OCI-LY1 (cell line): Measurements from ENCODE around the gene RASL11B.

Experiments used
- CTCF ChIP-seq: fragments of 200-600 bp; sonication (generic), shearing (Covaris generic); IDR thresholded peaks from 2 replicates; pipeline ENCODE4 v1.5.1; 2017; ENCODE audit warnings: mild to moderate bottlenecking, antibody characterized with exemption, low read length, moderate library complexity, mixed read lengths
- EZH2 ChIP-seq: fragments of 200-600 bp; sonication (generic), shearing (Covaris generic); IDR thresholded peaks from 2 replicates; pipeline ENCODE4 v1.8.0; 2017; ENCODE audit warnings: borderline replicate concordance, mixed run types, mild to moderate bottlenecking, antibody characterized with exemption, low read length, moderate library complexity, mixed read lengths

GRCh38 chr4:52837716-52838558, 24.2 kb upstream of the RASL11B start:
- no peak for TF ChIP-seq EZH2
- TF ChIP-seq CTCF, result no peak
